AG09319 (cell line): ENCODE results near the gene AGPAT3.

Experiments used
- DNase-seq: peaks from one replicate; pipeline ENCODE4 v3.0.0-alpha.2; 2010; ENCODE audit warnings: low read depth; ENCODE audit errors: extremely low read depth
- TF ChIP-seq, protein P1 (sequence below): IDR thresholded peaks from 2 replicates; pipeline ENCODE4 v1.5.1; 2011; ENCODE audit warnings: low read depth, mild to moderate bottlenecking, inconsistent platforms, low read length, moderate library complexity

Gene AGPAT3

DNA sequence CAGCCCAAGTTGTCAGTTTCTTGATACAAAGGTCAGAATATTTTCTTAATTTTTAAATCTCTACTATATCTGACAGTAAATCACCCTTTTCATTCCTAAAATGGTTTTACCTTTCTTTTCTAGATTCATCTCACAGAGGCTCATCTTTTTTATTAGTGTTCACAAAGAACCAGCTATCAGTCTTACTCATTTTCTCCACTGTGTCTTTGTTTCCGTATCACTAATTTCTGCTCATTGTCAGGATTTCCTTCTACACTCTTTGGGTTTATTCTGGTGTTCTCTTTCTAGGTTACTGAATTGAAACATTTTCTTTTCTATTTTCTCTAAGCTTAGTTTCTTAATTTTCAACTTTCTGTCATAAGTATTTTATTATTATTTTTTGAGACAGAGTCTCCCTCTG, 8.7 kb downstream of the AGPAT3 start:
- TF ChIP-seq, protein P1, sequence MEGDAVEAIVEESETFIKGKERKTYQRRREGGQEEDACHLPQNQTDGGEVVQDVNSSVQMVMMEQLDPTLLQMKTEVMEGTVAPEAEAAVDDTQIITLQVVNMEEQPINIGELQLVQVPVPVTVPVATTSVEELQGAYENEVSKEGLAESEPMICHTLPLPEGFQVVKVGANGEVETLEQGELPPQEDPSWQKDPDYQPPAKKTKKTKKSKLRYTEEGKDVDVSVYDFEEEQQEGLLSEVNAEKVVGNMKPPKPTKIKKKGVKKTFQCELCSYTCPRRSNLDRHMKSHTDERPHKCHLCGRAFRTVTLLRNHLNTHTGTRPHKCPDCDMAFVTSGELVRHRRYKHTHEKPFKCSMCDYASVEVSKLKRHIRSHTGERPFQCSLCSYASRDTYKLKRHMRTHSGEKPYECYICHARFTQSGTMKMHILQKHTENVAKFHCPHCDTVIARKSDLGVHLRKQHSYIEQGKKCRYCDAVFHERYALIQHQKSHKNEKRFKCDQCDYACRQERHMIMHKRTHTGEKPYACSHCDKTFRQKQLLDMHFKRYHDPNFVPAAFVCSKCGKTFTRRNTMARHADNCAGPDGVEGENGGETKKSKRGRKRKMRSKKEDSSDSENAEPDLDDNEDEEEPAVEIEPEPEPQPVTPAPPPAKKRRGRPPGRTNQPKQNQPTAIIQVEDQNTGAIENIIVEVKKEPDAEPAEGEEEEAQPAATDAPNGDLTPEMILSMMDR, result no peak

DNA sequence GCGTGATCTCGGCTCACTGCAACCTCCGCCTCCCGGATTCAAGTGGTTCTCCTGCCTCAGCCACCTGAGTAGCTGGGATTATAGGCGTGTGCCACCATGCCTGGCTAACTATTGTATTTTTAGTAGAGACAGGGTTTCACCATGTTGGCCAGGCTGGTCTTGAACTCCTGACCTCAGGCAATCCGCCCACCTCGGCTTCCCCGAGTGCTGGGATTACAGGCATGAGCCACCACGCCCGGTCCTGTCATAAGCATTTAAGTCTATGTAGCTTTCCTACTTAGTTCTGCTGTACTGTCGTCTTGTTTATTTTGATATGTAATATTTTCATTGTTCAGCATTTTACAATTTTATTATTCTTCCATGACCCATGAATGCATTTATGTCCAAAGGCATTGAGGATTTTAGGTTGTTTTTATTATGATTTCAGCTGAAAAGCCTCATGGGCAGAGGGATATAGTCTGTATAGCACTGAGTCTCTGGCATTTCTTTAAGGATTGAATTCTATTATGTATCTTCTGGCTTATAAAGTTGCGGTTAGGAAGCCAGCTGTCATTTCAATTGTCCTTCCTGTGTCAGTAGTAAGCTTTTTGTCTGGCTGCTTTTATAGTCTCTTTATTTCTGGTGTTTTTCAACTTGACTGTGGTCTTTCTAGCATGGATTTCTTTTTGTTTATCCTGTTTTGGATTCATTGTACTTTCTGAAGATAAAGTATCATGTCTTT, 9.2 kb downstream of the AGPAT3 start:
- TF ChIP-seq, protein P1, result no peak
- DNase-seq, result no peak

More for the DNA sequence above, 8.7 kb downstream of the AGPAT3 start:
- DNase-seq, result no peak

DNA sequence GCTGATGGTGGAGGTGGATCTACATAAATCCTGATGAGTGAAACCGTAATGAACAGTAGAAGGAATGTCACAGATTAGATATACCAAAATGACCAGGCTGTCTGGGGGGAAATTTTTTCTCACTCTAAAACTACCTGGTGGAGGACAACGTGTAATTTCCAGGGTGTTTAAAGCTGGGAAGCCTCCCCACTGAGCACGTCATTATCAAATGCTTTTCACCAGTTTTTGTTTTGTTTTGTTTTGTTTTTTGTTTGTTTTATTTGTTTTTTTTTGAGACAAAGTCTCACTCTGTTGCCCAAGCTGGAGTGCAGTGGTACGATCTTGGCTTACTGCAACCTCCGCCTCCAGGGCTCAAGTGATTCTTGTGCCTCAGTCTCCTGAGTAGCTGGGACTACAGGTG, 11.6 kb downstream of the AGPAT3 start:
- DNase-seq, result no peak
- TF ChIP-seq, protein P1, result no peak

DNA sequence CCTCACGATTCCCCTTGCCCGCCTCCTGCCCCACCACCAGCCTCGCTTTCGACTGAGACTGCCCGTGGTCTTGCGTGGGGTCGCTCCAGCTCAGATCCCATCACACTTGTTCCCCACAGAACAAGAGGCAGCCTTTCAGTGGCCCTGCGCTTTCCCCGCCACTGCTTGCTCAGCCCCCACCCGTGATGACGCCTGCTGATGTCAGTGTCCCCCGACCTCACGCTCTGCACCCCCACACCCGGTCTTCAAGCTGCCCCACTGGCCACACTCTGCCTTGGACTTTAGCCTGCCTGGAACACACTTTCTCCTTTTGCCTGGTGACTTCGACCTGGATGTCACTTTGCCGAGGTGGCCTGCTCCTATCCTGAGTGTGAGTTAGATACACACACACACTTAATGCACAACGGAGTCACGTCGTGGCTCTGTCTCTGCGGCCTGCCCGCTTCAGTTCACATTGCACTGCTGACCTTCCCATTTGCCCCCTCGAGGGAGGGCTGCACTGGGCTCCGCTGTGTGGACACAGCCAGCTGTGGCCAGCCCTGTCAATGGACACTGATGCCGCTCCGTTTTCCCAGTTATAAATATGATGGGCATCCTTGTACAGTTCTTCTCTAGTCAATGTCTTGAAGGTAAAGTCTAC, 13.0 kb downstream of the AGPAT3 start:
- TF ChIP-seq, protein P1, result no peak
- no peak for DNase-seq

DNA sequence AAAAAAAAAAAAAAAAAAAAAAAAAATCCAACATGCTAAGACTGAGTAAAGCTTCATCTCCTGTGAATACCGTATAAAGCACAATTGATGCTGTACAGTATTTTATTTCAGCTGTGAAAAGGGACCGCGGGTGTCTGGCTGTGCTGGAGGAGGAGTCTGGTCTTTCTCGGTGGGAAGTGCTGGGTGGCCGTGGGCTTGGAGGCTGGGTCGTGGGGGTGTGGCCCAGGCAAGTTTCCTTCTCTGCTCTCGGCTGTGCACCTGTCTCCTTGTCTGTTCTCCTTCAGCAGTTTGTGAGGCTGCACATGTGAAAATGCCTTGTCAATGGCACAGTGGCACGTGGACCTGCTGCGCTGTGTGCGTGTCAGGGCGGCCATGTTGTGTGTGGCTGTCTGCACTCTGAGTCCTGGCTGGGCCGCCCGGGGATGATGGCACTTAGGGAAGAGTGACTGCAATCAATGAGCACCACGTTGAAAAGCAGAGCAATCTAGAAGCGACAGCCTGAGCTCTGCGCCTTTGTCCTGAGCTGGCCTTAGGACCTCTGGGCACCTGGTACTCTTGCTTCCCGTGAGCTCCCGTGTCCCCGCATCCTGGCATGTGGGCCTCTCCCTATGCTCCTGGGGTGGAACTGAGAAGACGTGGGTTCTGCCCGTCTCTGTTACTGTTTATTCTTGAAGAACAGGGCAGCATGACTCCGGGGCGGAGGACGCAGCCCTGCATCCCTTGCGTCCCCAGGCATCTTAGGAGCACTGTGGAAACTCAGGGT, 14.5 kb downstream of the AGPAT3 start:
- no peak for DNase-seq
- TF ChIP-seq, protein P1, result no peak

DNA sequence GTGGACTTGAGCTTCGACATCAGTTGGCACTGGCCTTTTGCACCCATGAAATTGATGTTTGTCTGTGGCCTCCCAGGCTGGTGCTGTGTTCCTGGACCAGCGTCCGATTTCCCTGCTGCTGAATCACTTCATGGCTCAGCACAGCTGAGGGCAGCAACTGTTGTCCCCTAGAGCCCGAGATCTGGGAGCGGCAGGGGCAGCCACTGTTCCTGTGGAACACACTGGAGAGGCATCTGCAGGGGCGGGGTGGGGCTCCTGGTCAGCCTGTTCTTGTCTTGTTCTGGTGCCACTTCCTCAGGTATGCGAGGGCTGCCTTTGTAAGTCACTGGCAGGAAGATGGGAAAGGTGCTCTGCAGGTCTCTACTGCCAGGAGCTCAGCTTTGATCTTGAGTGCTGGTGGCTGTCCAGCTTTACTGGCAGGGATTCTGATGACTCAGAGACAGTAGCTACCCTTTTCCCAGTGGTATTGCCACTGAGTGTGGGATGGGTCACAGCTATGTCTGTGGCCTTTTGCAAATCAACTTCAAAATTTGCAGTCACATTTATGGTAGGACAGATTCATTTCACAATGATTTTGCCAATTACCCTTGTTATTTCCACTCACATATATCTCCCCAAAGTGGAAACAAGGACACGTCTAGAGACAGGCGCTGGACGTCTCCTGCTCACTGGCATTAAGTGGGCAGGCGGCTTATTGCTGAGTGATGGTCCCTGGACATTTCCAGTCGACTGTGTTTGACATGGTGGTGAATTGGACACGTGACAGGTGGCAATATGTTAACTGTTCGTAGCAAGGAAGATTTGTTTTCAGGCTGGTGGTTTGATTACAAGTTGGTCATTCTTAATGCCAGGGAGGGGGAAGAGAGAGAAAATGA, 15.3 kb downstream of the AGPAT3 start:
- TF ChIP-seq, protein P1, result no peak
- DNase-seq, result no peak
